Measurements from ENCODE around the gene SEMA6A. TPM values are rescaled to one million over a fixed set of nuclear protein-coding genes. Genes with fewer than 3 reads are reported as not detected.

The SEMA6A gene
- total and polyA plus RNA-seq, 2 experiments from 2014 or later = 233 to 400 TPM

- TF ChIP-seq ZNF462 (CRISPR knock-in tag; IDR thresholded peaks at IDR 0.05) = no peak
Measured at GRCh38 chr5:116502138-116502537, 72.5 kb downstream of the SEMA6A start (continued).

- Mint-ChIP-seq H3K27me3 (ENCODE audit: insufficient read depth, low read depth, poor library complexity) (peaks cover 10% of the 10 kb centered on the region), H3K4me3 (peak overlapping the region; percentile 39; the same call in 2 of the 3 replicates), H3K9me3 (no peaks in the 10 kb centered on the region), H3K27ac (peak overlapping the region; percentile 83), H3K36me3 (ENCODE audit: low read depth) (peaks cover 89% of the 10 kb centered on the region), H3K4me1 (peaks cover 43% of the 10 kb centered on the region)
- ATAC-seq (peak; percentile 66), DNase-seq (ENCODE audit: low spot score) (peak; percentile 32)
- H3K4me3 ChIP-seq = 0 out of 2 replicates have a peak overlapping the region, but pooled peaks have one; percentile 7
- H4K20me1 ChIP-seq (replicated peaks; ENCODE audit: insufficient read depth) = peaks cover 59% of the 10 kb centered on the region
- 0 out of 2 replicates have a peak overlapping the region, but pooled peaks have one; percentile 64 for H3K4me2 ChIP-seq
- H3K36me3 ChIP-seq (ENCODE audit: insufficient read depth) = peaks cover 78% of the 10 kb centered on the region
- H3K27ac ChIP-seq (ENCODE audit: low read depth) = 0 out of 2 replicates have a peak overlapping the region, but pooled peaks have one; percentile 2
- H2AFZ ChIP-seq = no peak overlapping the region
- TF ChIP-seq ZNF114 (CRISPR knock-in tag; IDR thresholded peaks at IDR 0.05) = no peak
- peaks cover 98% of the 10 kb centered on the region for H3K79me2 ChIP-seq (replicated peaks; ENCODE audit: insufficient read depth)
- peaks cover 4% of the 10 kb centered on the region; the same call in 1 of the 2 replicates for H3F3A ChIP-seq (replicated peaks; ENCODE audit: low read depth)
- H3K9me2 ChIP-seq (ENCODE audit: insufficient read depth) = no peaks in the 10 kb centered on the region
- peaks cover 51% of the 10 kb centered on the region for H3K4me1 ChIP-seq (ENCODE audit: insufficient read depth)
- H3K27me3 ChIP-seq (ENCODE audit: insufficient read depth) = no peaks in the 10 kb centered on the region
Measured at GRCh38 chr5:116498503-116499048, 76.0 kb downstream of the SEMA6A start.

- H4K20me1 ChIP-seq (replicated peaks; ENCODE audit: insufficient read depth) = peaks cover 58% of the 10 kb centered on the region
- ATAC-seq = no peak
- H3K4me1 Mint-ChIP-seq = peaks cover 36% of the 10 kb centered on the region
Measured at GRCh38 chr5:116497631-116498030, 77.0 kb downstream of the SEMA6A start.

More at GRCh38 chr5:116497631-116498030, 77.0 kb downstream of the SEMA6A start:
- Histone ChIP-seq H3K27me3 (ENCODE audit: insufficient read depth) (no peaks in the 10 kb centered on the region), H2AFZ (no peak overlapping the region), H3K4me1 (ENCODE audit: insufficient read depth) (peaks cover 43% of the 10 kb centered on the region), H3K4me3 (no peak overlapping the region), H3F3A (replicated peaks; ENCODE audit: low read depth) (no peaks in the 10 kb centered on the region; the same call in 1 of the 2 replicates), H3K79me2 (replicated peaks; ENCODE audit: insufficient read depth) (peaks cover 96% of the 10 kb centered on the region), H3K9me2 (ENCODE audit: insufficient read depth) (no peaks in the 10 kb centered on the region), H3K4me2 (no peak overlapping the region), H3K36me3 (ENCODE audit: insufficient read depth) (peaks cover 80% of the 10 kb centered on the region), H3K27ac (ENCODE audit: low read depth) (peak overlapping the region; percentile 46; the same call in 1 of the 2 replicates)
- TF ChIP-seq POLR2AphosphoS5 (IDR thresholded peaks at IDR 0.05; ENCODE audit: low read depth) = 0 out of 2 replicates have a peak, but pooled peaks have one; percentile 11
- TF ChIP-seq EZH2phosphoT487 (IDR thresholded peaks at IDR 0.05; ENCODE audit: unreplicated experiment) = no peak
- Mint-ChIP-seq H3K27me3 (ENCODE audit: insufficient read depth, low read depth, poor library complexity) (peaks cover 13% of the 10 kb centered on the region), H3K36me3 (ENCODE audit: low read depth) (peaks cover 88% of the 10 kb centered on the region), H3K27ac (peak overlapping the region; percentile 26; the same call in 1 of the 2 replicates), H3K9me3 (no peaks in the 10 kb centered on the region), H3K4me3 (no peak overlapping the region)
- no peak for DNase-seq (ENCODE audit: low spot score)

Measured in GM23338 (cell line).